Measurements from ENCODE around the gene RAP1A. TPM values are rescaled to one million over a fixed set of nuclear protein-coding genes. Genes with fewer than 3 reads are reported as not detected.

The RAP1A gene
- polyA plus RNA-seq, 1 of the 3 experiments (the other 2 are of a cell fraction) = 17.7 TPM

- CTCF ChIA-PET = interaction anchor here (5.2 kb wide), 1 partner anchor 9 kb away, joined by 48 read pairs; no protein-coding TSS in a partner anchor
Observed at GRCh38 chr1:111758373-111758772, 138.8 kb downstream of the RAP1A start.

GRCh38 chr1:111761717-111762116 is 142.1 kb downstream of the RAP1A start:
- peak overlapping the region; percentile 43; the same call in 1 of the 2 replicates for H3K4me2 ChIP-seq
- H3K9ac ChIP-seq = peak overlapping the region; percentile 20; the same call in 1 of the 2 replicates
- no peak overlapping the region for H2AFZ ChIP-seq (ENCODE audit: low read depth)
- H3K27ac ChIP-seq (ENCODE audit: low read depth in 2 of 2, low read length in 1 of 2) = peak overlapping the region in 1 of 2 experiments; percentile 41; a peak in 1 of 4 replicates
- H4K20me1 ChIP-seq (ENCODE audit: insufficient read depth) = no peaks in the 10 kb centered on the region
- H3K27me3 ChIP-seq (ENCODE audit: insufficient read depth) = no peaks in the 10 kb centered on the region
- H3K9me2 ChIP-seq = no peaks in the 10 kb centered on the region
- ChIA-PET CTCF (interaction anchor here (0.8 to 3.3 kb wide), 2 partner anchors 46 to 84 kb away, joined by 3 to 15 read pairs; no protein-coding TSS in a partner anchor), POLR2A (no interaction called here)
- peaks cover 63 to 72% of the 10 kb centered on the region in 2 experiments for H3K36me3 ChIP-seq (replicated peaks in 1 of 2; ENCODE audit: control insufficient read depth in 1 of 2, insufficient read depth in 2 of 2, low read length in 1 of 2)
- TF ChIP-seq RCOR1 (IDR thresholded peaks at IDR 0.05; ENCODE audit: low read length) (no peak), TCF12 (IDR thresholded peaks at IDR 0.05) (no peak), MAX (IDR thresholded peaks at IDR 0.05; ENCODE audit: low read depth) (no peak), SMC3 (IDR thresholded peaks at IDR 0.05; ENCODE audit: low read depth, low read length) (no peak), GABPA (IDR thresholded peaks at IDR 0.05; ENCODE audit: low read depth) (no peak), FOSL2 (IDR thresholded peaks at IDR 0.05; ENCODE audit: borderline replicate concordance, low read depth) (no peak), CHD2 (IDR thresholded peaks at IDR 0.05; ENCODE audit: low read length, partially characterized antibody) (no peak), NRF1 (IDR thresholded peaks at IDR 0.05; ENCODE audit: low read depth, low read length) (no peak), EP300 (IDR thresholded peaks at IDR 0.05; ENCODE audit: borderline replicate concordance in 1 of 2, low read depth in 1 of 2, low read length in 1 of 2) (no peak), FOXM1 (IDR thresholded peaks at IDR 0.05; ENCODE audit: low read depth) (no peak), GATA2 (CRISPR knock-in tag; IDR thresholded peaks at IDR 0.05) (no peak), MXI1 (IDR thresholded peaks at IDR 0.05; ENCODE audit: low read depth, low read length) (no peak), TEAD4 (IDR thresholded peaks at IDR 0.05; ENCODE audit: borderline replicate concordance, insufficient read depth) (no peak), SIN3A (IDR thresholded peaks at IDR 0.05; ENCODE audit: borderline replicate concordance, low read depth, low read length) (no peak)
- no peaks in the 10 kb centered on the region for H3K9me3 ChIP-seq
- peaks cover 45% of the 10 kb centered on the region for H3K79me2 ChIP-seq (ENCODE audit: insufficient read depth)
- no peak for DNase-seq
- peaks cover 5 to 19% of the 10 kb centered on the region in 2 experiments; a peak in 3 of 4 replicates for H3K4me1 ChIP-seq (ENCODE audit: control insufficient read depth in 1 of 2, insufficient read depth in 2 of 2, low read depth in 1 of 2, low read length in 1 of 2)
- H3F3A ChIP-seq (replicated peaks; ENCODE audit: insufficient read depth) = peaks cover 11% of the 10 kb centered on the region
- WGBS (ENCODE audit: low lambda C conversion rate) = 91% methylated on average over 2 of the region's 2 CpGs
- no peak overlapping the region for H3K4me3 ChIP-seq (ENCODE audit: low read depth in 2 of 2, low read length in 1 of 2)

More at GRCh38 chr1:111758373-111758772, 138.8 kb downstream of the RAP1A start:
- Histone ChIP-seq H4K20me1 (ENCODE audit: insufficient read depth) (no peaks in the 10 kb centered on the region), H3K9me3 (no peaks in the 10 kb centered on the region), H3K4me1 (ENCODE audit: control insufficient read depth in 1 of 2, insufficient read depth in 2 of 2, low read depth in 1 of 2, low read length in 1 of 2) (peaks cover 9 to 23% of the 10 kb centered on the region in 2 experiments), H3K4me2 (no peak overlapping the region), H2AFZ (ENCODE audit: low read depth) (no peak overlapping the region), H3F3A (replicated peaks; ENCODE audit: insufficient read depth) (peaks cover 20% of the 10 kb centered on the region), H3K9ac (no peak overlapping the region), H3K27me3 (ENCODE audit: insufficient read depth) (no peaks in the 10 kb centered on the region), H3K9me2 (no peaks in the 10 kb centered on the region), H3K79me2 (ENCODE audit: insufficient read depth) (peaks cover 49% of the 10 kb centered on the region), H3K27ac (ENCODE audit: low read depth in 2 of 2, low read length in 1 of 2) (no peak overlapping the region), H3K36me3 (replicated peaks in 1 of 2; ENCODE audit: control insufficient read depth in 1 of 2, insufficient read depth in 2 of 2, low read length in 1 of 2) (peaks cover 32 to 43% of the 10 kb centered on the region in 2 experiments), H3K4me3 (ENCODE audit: low read depth in 2 of 2, low read length in 1 of 2) (no peak overlapping the region)
- DNase-seq = peak; percentile 22
- no peak for TF ChIP-seq MAX (IDR thresholded peaks at IDR 0.05; ENCODE audit: low read depth)
- TF ChIP-seq RFX5 (IDR thresholded peaks at IDR 0.05; ENCODE audit: low read length) = no peak
- no peak for TF ChIP-seq POLR2AphosphoS5 (IDR thresholded peaks at IDR 0.05; ENCODE audit: low read depth, low read length)
- no peak for TF ChIP-seq SMC3 (IDR thresholded peaks at IDR 0.05; ENCODE audit: low read depth, low read length)
- peak; percentile 30 for TF ChIP-seq CTCF (IDR thresholded peaks at IDR 0.05)
- peak; percentile 8; the same call in 1 of the 2 replicates for TF ChIP-seq RAD21 (IDR thresholded peaks at IDR 0.05; ENCODE audit: low read length)
- TF ChIP-seq RXRA (IDR thresholded peaks at IDR 0.05; ENCODE audit: borderline replicate concordance, low read depth) = no peak
- no peak for TF ChIP-seq TCF12 (IDR thresholded peaks at IDR 0.05)
- 95% methylated on average over 2 of the region's 2 CpGs for WGBS (ENCODE audit: low lambda C conversion rate)
- POLR2A ChIA-PET = interaction anchor here (0.5 kb wide), 1 partner anchor 11 kb away, joined by 3 read pairs; no protein-coding TSS in a partner anchor
